Measurements from ENCODE around the gene MED13L. TPM values are rescaled to one million over a fixed set of nuclear protein-coding genes. Genes with fewer than 3 reads are reported as not detected.

Gene MED13L
- total and polyA plus RNA-seq, 2 donors (not counting 1 experiment from before 2014, with no cell fraction given) = 56.5 to 97.3 TPM

- H3K79me2 ChIP-seq (ENCODE audit: control insufficient read depth, insufficient read depth, low read length) = peaks cover 84% of the 10 kb centered on the region
- peaks cover 11% of the 10 kb centered on the region for H4K20me1 ChIP-seq (ENCODE audit: control insufficient read depth, extremely low read depth, insufficient read depth, low read length)
- no peak overlapping the region for H3K9ac ChIP-seq (ENCODE audit: insufficient read depth, low read length)
- no peaks in the 10 kb centered on the region for H3K9me3 ChIP-seq (ENCODE audit: control insufficient read depth, insufficient read depth, low read depth, low read length)
- H3K4me2 ChIP-seq (ENCODE audit: extremely low read depth, insufficient read depth, low read length) = no peak overlapping the region
- no peak overlapping the region for H3K27ac ChIP-seq (ENCODE audit: insufficient read depth, low read length)
- no peak for DNase-seq (ENCODE audit: low read depth in 2 of 2)
- H3K4me3 ChIP-seq (replicated peaks in 1 of 4; ENCODE audit: control extremely low read depth in 1 of 4, insufficient read depth in 1 of 4, low read depth in 3 of 4, low read length in 4 of 4) = no peak overlapping the region
- H3K4me1 ChIP-seq (ENCODE audit: control insufficient read depth, extremely low read depth, insufficient read depth, low read length) = no peaks in the 10 kb centered on the region
- H3K36me3 ChIP-seq (ENCODE audit: control insufficient read depth, insufficient read depth, low read length) = no peaks in the 10 kb centered on the region
- no peak for TF ChIP-seq EZH2 (IDR thresholded peaks at IDR 0.05; ENCODE audit: low read length, missing control alignments)
- no peak for TF ChIP-seq CTCF (conservative IDR thresholded peaks at IDR 0.05 in 1 of 2, IDR thresholded peaks at IDR 0.05 in 1 of 2; ENCODE audit: low read depth in 1 of 2, low read length in 2 of 2)
- no peaks in the 10 kb centered on the region for H3K27me3 ChIP-seq (ENCODE audit: control insufficient read depth, insufficient read depth, low read length)
- H2AFZ ChIP-seq (ENCODE audit: low read length) = no peak overlapping the region
These were observed 68.0 kb downstream of the MED13L start for GRCh38 chr12:116209503-116209902.

- Histone ChIP-seq H3K4me1 (ENCODE audit: control insufficient read depth, extremely low read depth, insufficient read depth, low read length) (peaks cover 4% of the 10 kb centered on the region), H3K9me3 (ENCODE audit: control insufficient read depth, insufficient read depth, low read depth, low read length) (no peaks in the 10 kb centered on the region), H3K27me3 (ENCODE audit: control insufficient read depth, insufficient read depth, low read length) (no peaks in the 10 kb centered on the region), H3K4me3 (replicated peaks in 1 of 4; ENCODE audit: control extremely low read depth in 1 of 4, insufficient read depth in 1 of 4, low read depth in 3 of 4, low read length in 4 of 4) (no peak overlapping the region), H3K36me3 (ENCODE audit: control insufficient read depth, insufficient read depth, low read length) (no peaks in the 10 kb centered on the region), H3K79me2 (ENCODE audit: control insufficient read depth, insufficient read depth, low read length) (peaks cover 77% of the 10 kb centered on the region), H3K27ac (ENCODE audit: insufficient read depth, low read length) (no peak overlapping the region), H3K4me2 (ENCODE audit: extremely low read depth, insufficient read depth, low read length) (no peak overlapping the region), H4K20me1 (ENCODE audit: control insufficient read depth, extremely low read depth, insufficient read depth, low read length) (peaks cover 8% of the 10 kb centered on the region), H2AFZ (ENCODE audit: low read length) (no peak overlapping the region), H3K9ac (ENCODE audit: insufficient read depth, low read length) (no peak overlapping the region)
- TF ChIP-seq EZH2 (IDR thresholded peaks at IDR 0.05; ENCODE audit: low read length, missing control alignments) = no peak
- no peak for TF ChIP-seq CTCF (conservative IDR thresholded peaks at IDR 0.05 in 1 of 2, IDR thresholded peaks at IDR 0.05 in 1 of 2; ENCODE audit: low read depth in 1 of 2, low read length in 2 of 2)
- no peak for DNase-seq (ENCODE audit: low read depth in 2 of 2)
These were observed 70.2 kb downstream of the MED13L start for GRCh38 chr12:116207274-116207673.

GRCh38 chr12:116206828-116207227 is 70.7 kb downstream of the MED13L start:
- no peaks in the 10 kb centered on the region for H3K27me3 ChIP-seq (ENCODE audit: control insufficient read depth, insufficient read depth, low read length)
- peaks cover 75% of the 10 kb centered on the region for H3K79me2 ChIP-seq (ENCODE audit: control insufficient read depth, insufficient read depth, low read length)
- no peaks in the 10 kb centered on the region for H3K9me3 ChIP-seq (ENCODE audit: control insufficient read depth, insufficient read depth, low read depth, low read length)
- no peak for DNase-seq (ENCODE audit: low read depth in 2 of 2)
- peaks cover 4% of the 10 kb centered on the region for H3K4me1 ChIP-seq (ENCODE audit: control insufficient read depth, extremely low read depth, insufficient read depth, low read length)
- no peak overlapping the region for H3K9ac ChIP-seq (ENCODE audit: insufficient read depth, low read length)
- no peak overlapping the region for H3K4me2 ChIP-seq (ENCODE audit: extremely low read depth, insufficient read depth, low read length)
- peaks cover 8% of the 10 kb centered on the region for H4K20me1 ChIP-seq (ENCODE audit: control insufficient read depth, extremely low read depth, insufficient read depth, low read length)
- no peaks in the 10 kb centered on the region for H3K36me3 ChIP-seq (ENCODE audit: control insufficient read depth, insufficient read depth, low read length)
- H3K4me3 ChIP-seq (replicated peaks in 1 of 4; ENCODE audit: control extremely low read depth in 1 of 4, insufficient read depth in 1 of 4, low read depth in 3 of 4, low read length in 4 of 4) = no peak overlapping the region
- no peak overlapping the region for H3K27ac ChIP-seq (ENCODE audit: insufficient read depth, low read length)
- no peak overlapping the region for H2AFZ ChIP-seq (ENCODE audit: low read length)
- no peak for TF ChIP-seq EZH2 (IDR thresholded peaks at IDR 0.05; ENCODE audit: low read length, missing control alignments)
- no peak for TF ChIP-seq CTCF (conservative IDR thresholded peaks at IDR 0.05 in 1 of 2, IDR thresholded peaks at IDR 0.05 in 1 of 2; ENCODE audit: low read depth in 1 of 2, low read length in 2 of 2)
